ENCODE measurements around the gene RANGAP1.

RANGAP1 gene

DNA sequence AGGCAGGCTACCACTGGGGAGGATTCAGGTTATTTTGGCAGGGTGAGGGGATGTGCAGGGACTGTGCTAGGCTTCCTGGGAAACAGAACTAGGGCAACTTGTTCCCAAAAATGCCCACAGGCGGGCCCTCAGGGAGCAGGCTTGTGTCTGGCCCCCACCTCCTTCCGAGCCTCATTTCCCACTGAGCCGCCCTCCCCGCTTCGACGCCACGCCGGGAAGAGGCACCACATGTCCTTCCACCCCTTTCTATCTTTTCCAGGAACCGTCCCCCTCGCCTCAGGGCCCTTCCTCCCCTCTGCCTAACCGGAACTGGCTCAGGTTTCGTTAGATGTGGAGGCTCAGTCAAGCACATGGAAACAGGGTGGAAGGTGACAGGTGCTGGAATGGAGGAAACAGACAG lies 35.9 kb downstream of the RANGAP1 start:
- TF ChIP-seq, protein P1, sequence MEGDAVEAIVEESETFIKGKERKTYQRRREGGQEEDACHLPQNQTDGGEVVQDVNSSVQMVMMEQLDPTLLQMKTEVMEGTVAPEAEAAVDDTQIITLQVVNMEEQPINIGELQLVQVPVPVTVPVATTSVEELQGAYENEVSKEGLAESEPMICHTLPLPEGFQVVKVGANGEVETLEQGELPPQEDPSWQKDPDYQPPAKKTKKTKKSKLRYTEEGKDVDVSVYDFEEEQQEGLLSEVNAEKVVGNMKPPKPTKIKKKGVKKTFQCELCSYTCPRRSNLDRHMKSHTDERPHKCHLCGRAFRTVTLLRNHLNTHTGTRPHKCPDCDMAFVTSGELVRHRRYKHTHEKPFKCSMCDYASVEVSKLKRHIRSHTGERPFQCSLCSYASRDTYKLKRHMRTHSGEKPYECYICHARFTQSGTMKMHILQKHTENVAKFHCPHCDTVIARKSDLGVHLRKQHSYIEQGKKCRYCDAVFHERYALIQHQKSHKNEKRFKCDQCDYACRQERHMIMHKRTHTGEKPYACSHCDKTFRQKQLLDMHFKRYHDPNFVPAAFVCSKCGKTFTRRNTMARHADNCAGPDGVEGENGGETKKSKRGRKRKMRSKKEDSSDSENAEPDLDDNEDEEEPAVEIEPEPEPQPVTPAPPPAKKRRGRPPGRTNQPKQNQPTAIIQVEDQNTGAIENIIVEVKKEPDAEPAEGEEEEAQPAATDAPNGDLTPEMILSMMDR (IDR thresholded peaks at IDR 0.05; ENCODE audit: low read depth, low read length, missing control alignments), result no peak
- no peak for DNase-seq (ENCODE audit: extremely low read depth, low read depth)
- H3K4me3 ChIP-seq (replicated peaks; ENCODE audit: low read depth, low read length), result no peak overlapping the region

DNA sequence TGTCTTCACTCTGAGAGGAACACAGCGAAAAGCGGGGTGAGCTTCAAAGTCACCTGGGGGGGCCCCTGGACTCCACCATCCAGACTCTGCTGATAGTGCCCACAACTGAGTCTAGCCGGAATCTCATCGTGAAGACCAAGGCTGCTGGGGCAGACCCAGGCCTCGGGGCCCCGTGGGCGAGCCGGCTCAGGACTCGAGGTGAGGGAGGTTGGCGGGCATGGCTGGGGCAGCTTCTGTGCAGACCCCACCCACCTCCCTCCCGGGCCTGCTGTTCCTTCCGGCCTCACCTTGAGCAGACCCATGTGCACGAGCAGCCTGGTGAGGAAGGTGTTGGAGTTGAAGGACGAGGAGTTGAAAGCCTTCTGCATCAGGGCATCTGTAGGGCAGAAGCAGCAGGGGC lies 36.5 kb downstream of the RANGAP1 start:
- no peak overlapping the region for H3K4me3 ChIP-seq (replicated peaks; ENCODE audit: low read depth, low read length)

DNA sequence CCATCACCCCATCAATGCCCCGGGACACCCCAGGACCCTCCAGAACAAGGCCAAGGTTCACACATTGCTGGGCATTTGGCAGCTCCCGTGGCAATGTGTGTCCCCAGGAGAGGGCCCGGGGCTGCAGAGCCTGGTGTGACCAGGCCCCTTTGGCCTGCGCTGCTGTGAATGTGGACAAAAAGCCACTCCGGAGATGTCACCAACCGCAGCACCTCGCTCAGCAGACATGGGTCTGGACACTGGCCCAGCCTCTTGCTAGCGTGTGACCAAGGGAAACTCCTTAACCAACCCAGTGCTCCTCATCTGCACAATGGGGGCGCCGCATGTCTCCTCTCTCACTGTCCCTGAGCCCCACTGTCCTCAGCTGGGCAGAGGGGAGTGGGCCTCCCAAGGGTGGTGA lies 37.2 kb downstream of the RANGAP1 start:
- no peak for DNase-seq (ENCODE audit: extremely low read depth, low read depth)
- H3K4me3 ChIP-seq (replicated peaks; ENCODE audit: low read depth, low read length), result no peak overlapping the region
- TF ChIP-seq, protein P1 (IDR thresholded peaks at IDR 0.05; ENCODE audit: low read depth, low read length, missing control alignments), result no peak

More for the DNA sequence above, 36.5 kb downstream of the RANGAP1 start:
- DNase-seq (ENCODE audit: extremely low read depth, low read depth), result no peak
- TF ChIP-seq, protein P1 (IDR thresholded peaks at IDR 0.05; ENCODE audit: low read depth, low read length, missing control alignments), result no peak

DNA sequence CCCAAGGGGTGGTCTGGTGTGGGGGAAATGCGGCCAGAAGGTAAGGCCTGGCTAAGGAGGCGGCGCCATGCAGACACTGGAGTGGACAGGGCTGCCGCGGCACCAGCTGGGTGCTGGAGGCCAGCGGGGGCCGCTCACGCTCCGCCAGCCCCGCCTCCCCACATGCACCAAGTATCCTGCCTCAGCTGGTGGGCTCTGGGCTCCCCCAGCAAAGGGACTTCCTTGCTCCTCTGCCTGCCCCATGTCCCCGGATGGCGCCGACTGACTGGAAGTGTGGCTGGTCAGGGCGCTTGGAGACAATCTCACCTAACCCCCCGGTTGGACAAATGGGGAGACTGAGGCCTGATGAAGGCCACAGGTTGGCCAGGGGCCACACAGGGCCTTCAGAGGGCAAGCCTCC lies 37.7 kb downstream of the RANGAP1 start:
- DNase-seq (ENCODE audit: extremely low read depth, low read depth), result no peak
- no peak overlapping the region for H3K4me3 ChIP-seq (replicated peaks; ENCODE audit: low read depth, low read length)
- TF ChIP-seq, protein P1 (IDR thresholded peaks at IDR 0.05; ENCODE audit: low read depth, low read length, missing control alignments), result no peak

DNA sequence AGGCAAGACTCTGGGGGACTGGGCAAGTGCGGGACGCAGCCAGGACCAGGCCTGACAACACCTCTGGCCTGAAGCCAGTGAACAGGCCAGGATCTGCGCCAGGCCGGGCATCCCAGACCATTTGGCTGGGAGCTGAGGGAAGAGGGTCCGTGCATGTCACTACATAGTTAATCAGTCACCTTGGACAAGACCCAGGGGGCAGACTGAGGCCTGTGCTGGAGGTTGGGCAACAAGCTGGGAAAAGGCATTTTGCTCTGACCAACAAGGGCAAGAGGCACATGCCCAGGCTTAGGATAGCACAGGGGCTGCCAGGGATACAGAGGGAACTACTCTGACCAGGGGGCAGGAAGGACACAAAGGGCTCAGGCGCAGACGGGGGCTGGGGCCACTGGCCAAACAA lies 38.3 kb downstream of the RANGAP1 start:
- TF ChIP-seq, protein P1 (IDR thresholded peaks at IDR 0.05; ENCODE audit: low read depth, low read length, missing control alignments), result no peak
- no peak overlapping the region for H3K4me3 ChIP-seq (replicated peaks; ENCODE audit: low read depth, low read length)
- DNase-seq (ENCODE audit: extremely low read depth, low read depth), result no peak

DNA sequence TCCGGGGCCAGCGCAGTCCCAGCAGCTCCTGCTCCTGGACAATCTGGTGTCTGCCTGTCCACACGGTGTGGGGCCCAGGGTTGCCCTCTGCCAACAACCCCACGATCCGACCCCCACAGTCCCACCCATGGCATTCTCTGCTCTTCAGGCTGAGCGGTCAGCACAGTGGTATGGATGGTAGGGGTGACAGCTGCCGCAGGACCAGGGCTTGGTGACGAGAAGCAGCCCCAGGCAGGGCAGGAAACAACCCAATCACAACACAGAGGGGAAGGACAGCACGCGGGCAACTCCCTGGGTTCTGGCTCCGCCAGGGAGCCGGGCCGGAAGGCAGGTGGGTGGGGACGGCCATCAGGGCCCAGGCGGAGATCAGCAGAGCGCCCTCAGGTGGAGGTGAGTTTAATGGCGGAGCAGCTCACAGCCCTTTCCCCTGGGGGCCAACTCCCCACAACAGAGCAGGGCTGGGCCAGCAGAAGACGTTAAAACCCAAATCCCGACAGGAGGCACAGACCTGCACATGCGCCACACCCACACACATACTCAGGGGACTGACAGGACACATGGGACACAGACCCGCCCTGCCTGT lies 40.0 kb downstream of the RANGAP1 start:
- TF ChIP-seq, protein P1 (IDR thresholded peaks at IDR 0.05; ENCODE audit: low read depth, low read length, missing control alignments), result no peak
- no peak for DNase-seq (ENCODE audit: extremely low read depth, low read depth)

DNA sequence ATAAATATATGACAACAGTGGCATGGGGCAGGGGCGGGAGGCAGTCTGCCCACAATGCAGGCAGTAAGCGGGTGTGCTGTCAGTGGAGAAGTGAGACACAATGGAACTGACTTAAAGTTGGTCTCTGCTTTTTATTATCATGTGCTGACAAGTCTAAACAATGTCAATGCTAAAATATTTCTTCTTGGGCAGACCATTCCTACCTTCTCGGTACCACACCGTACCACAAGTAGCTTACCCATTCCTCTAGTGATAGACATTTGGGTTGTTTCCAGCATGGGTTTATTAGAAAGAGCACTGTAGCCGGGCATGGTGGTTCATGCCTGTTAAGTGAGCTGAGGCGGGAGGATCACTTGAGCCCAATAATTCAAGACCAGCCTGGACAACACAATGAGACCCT lies 42.6 kb downstream of the RANGAP1 start:
- TF ChIP-seq, protein P1 (IDR thresholded peaks at IDR 0.05; ENCODE audit: low read depth, low read length, missing control alignments), result no peak
- DNase-seq (ENCODE audit: extremely low read depth, low read depth), result no peak
- no peak overlapping the region for H3K4me3 ChIP-seq (replicated peaks; ENCODE audit: low read depth, low read length)

More for the DNA sequence above, 40.0 kb downstream of the RANGAP1 start:
- H3K4me3 ChIP-seq (replicated peaks; ENCODE audit: low read depth, low read length), result no peak overlapping the region
